ENCODE results near the gene FEZF2.

Gene FEZF2

GRCh38 chr3:62373215-62373614 lies at the start of gene FEZF2:
Gene FEZF2 (minus strand): TSS chr3:62373550. CDS start chr3:62372868, 682 bp downstream.
- DNase-seq = no peak

GRCh38 chr3:62421207-62421606 lies 47.9 kb upstream of the FEZF2 start:
- no peak for DNase-seq

- no peak for DNase-seq
Measured at GRCh38 chr3:62416144-62416543, 42.8 kb upstream of the FEZF2 start.

- no peak for DNase-seq
Measured at GRCh38 chr3:62415312-62415801, 42.0 kb upstream of the FEZF2 start.

GRCh38 chr3:62414786-62415185 lies 41.4 kb upstream of the FEZF2 start:
- no peak for DNase-seq

- DNase-seq = no peak
Measured at GRCh38 chr3:62413687-62414086, 40.3 kb upstream of the FEZF2 start.

GRCh38 chr3:62406945-62407344 lies 33.6 kb upstream of the FEZF2 start:
- DNase-seq = no peak

- DNase-seq = no peak
Measured at GRCh38 chr3:62405566-62405965, 32.2 kb upstream of the FEZF2 start.

GRCh38 chr3:62405135-62405534 lies 31.8 kb upstream of the FEZF2 start:
- DNase-seq = no peak

GRCh38 chr3:62404321-62404720 lies 31.0 kb upstream of the FEZF2 start:
- DNase-seq = no peak

- DNase-seq = no peak
Measured at GRCh38 chr3:62403765-62404164, 30.4 kb upstream of the FEZF2 start.

- no peak for DNase-seq
Measured at GRCh38 chr3:62392626-62393292, 19.4 kb upstream of the FEZF2 start.

GRCh38 chr3:62387251-62387650 lies 13.9 kb upstream of the FEZF2 start:
- no peak for DNase-seq

GRCh38 chr3:62379321-62379798 lies 6.0 kb upstream of the FEZF2 start:
- DNase-seq = no peak

- no peak for DNase-seq
Measured at GRCh38 chr3:62378921-62379320, 5.6 kb upstream of the FEZF2 start.

- no peak for DNase-seq
Measured at GRCh38 chr3:62378311-62378789, 5.0 kb upstream of the FEZF2 start.

GRCh38 chr3:62376906-62377877 lies 3.8 kb upstream of the FEZF2 start:
- DNase-seq = no peak

GRCh38 chr3:62376454-62376720 lies 3.0 kb upstream of the FEZF2 start:
- no peak for DNase-seq

GRCh38 chr3:62375655-62376453 lies 2.5 kb upstream of the FEZF2 start:
- no peak for DNase-seq

- no peak for DNase-seq
Measured at GRCh38 chr3:62374341-62375218, 1.2 kb upstream of the FEZF2 start.

GRCh38 chr3:62373714-62374333 lies 474 bp upstream of the FEZF2 start:
- no peak for DNase-seq
